GM12873 (cell line): ENCODE data around the gene PRPF8.

Experiments
- TF ChIP-seq, protein P1 (sequence below): IDR thresholded peaks from 2 replicates; pipeline ENCODE4 v1.5.1; 2012; ENCODE audit warnings: low read depth, mild to moderate bottlenecking, moderate library complexity, low read length, control low read depth; ENCODE audit not compliant: insufficient read depth; ENCODE audit errors: missing control alignments

Gene PRPF8

GRCh38 chr17:1641065-1641403, 43.6 kb downstream of the PRPF8 start:
- TF ChIP-seq, protein P1, sequence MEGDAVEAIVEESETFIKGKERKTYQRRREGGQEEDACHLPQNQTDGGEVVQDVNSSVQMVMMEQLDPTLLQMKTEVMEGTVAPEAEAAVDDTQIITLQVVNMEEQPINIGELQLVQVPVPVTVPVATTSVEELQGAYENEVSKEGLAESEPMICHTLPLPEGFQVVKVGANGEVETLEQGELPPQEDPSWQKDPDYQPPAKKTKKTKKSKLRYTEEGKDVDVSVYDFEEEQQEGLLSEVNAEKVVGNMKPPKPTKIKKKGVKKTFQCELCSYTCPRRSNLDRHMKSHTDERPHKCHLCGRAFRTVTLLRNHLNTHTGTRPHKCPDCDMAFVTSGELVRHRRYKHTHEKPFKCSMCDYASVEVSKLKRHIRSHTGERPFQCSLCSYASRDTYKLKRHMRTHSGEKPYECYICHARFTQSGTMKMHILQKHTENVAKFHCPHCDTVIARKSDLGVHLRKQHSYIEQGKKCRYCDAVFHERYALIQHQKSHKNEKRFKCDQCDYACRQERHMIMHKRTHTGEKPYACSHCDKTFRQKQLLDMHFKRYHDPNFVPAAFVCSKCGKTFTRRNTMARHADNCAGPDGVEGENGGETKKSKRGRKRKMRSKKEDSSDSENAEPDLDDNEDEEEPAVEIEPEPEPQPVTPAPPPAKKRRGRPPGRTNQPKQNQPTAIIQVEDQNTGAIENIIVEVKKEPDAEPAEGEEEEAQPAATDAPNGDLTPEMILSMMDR = no peak

- TF ChIP-seq, protein P1 = no peak
These were observed 44.2 kb downstream of the PRPF8 start for GRCh38 chr17:1640329-1641064.

DNA sequence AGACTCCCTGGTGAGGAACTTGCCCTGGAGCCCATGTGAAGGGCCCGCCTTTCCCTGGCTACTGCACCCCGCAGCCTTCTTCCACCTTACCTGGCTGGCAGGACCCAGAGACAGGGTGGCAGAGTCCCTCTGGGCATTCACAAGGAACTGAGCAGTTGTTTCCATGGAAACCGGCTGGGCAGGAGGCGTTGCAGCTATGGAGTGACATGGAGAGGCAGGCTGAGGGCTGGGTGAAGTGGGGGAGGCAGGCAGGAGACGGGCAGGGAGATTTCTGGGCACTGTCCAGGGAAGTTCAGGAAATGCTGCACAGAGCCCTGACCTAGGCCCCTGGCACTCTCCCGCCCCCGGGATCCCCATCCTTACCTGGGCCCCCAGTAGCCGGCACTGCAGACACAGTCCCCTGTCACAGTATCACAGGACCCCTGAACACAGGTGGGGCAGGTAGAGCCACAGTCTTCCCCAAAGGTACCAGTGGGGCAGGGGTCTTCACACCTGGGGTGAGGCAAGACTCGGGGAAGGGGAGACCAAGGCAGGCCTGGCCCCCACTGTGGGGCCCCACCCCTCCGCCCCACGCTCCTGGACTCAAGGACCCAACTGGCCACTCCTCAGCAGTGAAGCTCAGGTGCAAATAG, 45.0 kb downstream of the PRPF8 start:
- TF ChIP-seq, protein P1 = no peak

GRCh38 chr17:1638624-1639300, 45.9 kb downstream of the PRPF8 start:
- TF ChIP-seq, protein P1 = no peak

- TF ChIP-seq, protein P1 = no peak
These were observed 46.5 kb downstream of the PRPF8 start for GRCh38 chr17:1638171-1638590.

DNA sequence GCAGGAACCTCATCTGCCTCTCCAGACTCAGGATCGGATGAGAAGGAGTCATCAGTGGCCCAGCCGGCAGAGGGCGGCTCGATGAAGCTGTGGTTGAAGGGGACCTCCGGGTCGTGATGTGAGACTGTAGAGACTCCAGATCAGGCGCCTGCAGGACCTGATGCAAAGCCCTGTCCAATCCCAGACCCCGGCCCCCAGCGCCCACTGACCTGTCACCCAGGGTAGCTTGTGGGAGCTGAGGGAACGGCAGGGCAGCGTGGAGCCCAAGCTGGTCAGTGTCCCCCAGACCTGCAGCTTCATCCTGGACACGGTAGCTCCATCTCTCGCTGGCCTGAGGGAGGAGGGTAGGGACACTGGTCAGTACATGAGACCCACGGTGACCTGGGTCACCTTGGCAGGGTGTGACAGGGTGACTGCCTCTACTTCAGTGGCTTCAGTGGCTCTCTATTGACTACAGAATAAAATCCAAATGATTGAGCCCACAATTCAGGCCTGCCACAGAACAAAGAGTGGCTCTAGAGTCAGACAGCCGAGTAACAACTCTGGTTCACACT, 47.9 kb downstream of the PRPF8 start:
- TF ChIP-seq, protein P1 = no peak
